CD4-positive, alpha-beta T cell treated with Interleukin-15 for 1 hour (primary cell): ENCODE data around the gene CACNA1C.

Experiments
- DNase-seq: peaks from one replicate; pipeline ENCODE4 v3.0.0-alpha.2; 2020

CACNA1C gene

DNA sequence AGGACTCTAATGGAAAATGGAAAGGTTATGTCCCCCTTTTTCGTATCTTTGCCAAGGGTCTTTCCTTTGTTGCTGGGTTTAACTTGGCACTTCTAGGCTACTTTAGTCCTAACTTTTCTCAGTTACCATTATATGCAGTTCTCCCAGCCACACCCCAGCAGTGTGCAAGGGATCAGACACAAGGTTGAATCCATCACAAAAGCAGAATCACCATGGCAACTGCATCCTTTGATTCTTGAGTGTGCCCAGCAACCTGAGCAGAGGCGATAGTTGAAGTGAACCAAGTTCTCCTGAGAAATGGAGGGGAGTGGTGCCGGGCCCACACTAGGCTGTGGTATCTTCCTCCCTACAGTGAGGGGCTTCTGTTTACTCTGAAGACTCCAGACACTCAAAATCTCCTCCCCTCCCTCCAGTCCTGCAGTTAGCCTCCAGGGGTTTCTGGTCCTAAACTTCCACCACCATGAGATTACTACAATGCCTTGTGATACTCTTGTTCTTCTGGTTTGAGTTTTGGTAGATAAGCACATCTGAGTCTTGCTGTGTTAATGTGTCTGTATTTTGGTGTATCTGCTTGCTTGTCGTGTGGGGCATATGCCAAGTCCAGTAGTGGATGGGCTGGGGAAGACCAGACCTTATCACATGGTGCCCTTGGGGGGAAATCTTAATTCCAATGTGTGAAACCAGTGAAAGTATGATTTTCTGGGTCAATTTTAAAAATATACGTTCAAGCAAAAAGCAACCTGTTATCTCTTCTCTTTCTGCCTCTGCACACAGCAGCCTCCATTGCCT, 183.9 kb downstream of the CACNA1C start:
- no peak for DNase-seq

- no peak for DNase-seq
Observed at GRCh38 chr12:2238111-2238510, 185.3 kb downstream of the CACNA1C start.

DNA sequence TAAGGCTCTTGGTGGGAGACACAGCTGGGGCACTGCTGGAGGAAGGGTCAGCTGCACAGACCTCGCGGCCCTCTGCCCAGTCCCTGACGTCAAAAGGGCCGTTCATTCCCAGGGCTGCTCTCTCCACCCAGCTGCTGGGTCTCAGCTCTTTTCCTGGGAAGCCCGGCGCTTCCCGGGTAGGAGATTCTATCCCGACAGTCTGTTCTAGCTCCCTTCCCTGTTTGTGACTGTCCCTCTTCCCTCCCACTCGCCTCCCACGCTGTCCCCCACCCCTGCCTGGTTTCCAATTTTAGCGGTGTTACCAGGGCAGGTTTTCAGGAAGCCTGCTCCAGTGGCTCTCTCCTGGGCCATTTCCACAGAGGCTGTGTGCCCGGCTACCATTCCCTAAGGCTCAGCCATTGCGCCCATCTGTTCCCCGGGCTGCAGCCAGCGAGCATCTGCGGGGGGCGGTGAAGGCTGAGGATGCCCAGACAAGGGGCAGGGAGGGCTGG, 186.6 kb downstream of the CACNA1C start:
- no peak for DNase-seq

DNA sequence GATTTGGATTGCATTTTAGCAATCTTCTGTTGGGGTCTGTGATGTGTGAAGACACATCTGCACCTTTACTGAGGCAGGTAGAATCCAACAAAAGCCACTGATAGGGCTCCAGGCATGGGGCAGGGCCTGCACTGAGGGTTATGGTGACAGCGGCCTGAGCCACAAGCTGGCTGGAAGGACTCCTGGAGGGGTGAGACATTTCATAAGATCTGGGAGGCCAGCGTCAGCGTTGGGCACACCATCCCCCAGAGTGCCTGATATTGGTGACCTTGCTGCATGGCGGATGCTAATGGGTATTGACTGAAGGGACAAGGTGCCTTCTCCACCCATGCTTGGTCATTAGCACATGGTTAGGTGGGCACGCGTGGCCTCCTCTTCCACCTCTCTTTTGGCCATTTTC, 187.6 kb downstream of the CACNA1C start:
- DNase-seq: no peak

DNA sequence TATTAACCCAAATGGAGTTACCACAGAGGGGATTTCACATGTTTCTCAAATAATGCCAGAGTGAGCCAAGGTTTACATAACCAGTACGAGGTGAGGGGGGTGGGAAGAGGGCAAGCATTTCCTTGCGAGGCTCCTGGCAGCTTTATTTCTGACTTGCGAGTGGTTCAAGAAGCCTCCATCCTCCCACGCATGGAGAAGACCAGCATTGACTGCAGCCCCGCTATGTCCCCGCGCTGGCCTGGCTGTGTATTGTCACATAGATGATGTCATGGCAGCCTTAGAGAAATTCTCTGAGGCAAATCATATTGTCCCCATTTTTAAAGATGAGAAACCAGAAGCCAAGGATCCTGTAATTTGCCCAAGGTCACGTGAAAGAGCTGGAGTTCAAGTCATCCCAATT, 188.2 kb downstream of the CACNA1C start:
- no peak for DNase-seq

DNA sequence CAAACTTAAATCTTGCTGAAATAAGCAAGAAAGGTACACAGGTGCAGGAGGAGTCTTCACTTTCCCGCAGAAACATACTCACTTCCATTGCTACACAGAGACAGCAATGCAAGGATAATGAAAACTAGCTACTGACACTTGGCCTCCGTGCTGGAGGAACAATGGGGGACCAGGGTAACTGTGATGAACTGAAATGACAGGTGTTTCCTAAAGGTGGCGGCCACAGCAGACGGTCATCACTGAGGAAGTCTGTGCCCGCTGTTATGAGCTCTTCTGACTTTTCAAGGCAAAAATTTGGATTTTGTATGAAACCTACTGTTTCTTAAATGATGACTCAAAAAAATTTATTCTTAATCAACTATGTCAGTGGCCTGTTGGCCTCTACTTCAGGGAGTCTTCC, 189.4 kb downstream of the CACNA1C start:
- DNase-seq: no peak

GRCh38 chr12:2242816-2243215, 190.0 kb downstream of the CACNA1C start:
- no peak for DNase-seq

DNA sequence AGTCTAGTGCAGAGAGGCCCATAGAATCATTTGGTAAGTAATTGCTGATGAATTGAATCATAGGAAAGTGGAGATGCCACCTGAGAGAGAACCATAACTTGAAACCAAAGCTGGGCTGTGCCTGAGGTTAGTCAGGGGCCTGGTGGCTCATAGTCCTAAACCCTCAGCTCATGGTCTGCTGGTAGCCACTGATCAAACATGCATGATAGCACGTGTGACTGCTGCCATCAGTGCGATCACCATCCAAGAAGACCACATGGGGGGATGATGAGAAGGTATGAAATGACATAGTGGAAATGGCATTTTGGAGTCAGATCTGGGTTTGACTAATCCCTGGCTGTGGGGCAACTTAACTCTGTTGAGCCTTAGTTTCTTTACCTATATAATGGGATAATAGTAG, 190.5 kb downstream of the CACNA1C start:
- DNase-seq: no peak

DNA sequence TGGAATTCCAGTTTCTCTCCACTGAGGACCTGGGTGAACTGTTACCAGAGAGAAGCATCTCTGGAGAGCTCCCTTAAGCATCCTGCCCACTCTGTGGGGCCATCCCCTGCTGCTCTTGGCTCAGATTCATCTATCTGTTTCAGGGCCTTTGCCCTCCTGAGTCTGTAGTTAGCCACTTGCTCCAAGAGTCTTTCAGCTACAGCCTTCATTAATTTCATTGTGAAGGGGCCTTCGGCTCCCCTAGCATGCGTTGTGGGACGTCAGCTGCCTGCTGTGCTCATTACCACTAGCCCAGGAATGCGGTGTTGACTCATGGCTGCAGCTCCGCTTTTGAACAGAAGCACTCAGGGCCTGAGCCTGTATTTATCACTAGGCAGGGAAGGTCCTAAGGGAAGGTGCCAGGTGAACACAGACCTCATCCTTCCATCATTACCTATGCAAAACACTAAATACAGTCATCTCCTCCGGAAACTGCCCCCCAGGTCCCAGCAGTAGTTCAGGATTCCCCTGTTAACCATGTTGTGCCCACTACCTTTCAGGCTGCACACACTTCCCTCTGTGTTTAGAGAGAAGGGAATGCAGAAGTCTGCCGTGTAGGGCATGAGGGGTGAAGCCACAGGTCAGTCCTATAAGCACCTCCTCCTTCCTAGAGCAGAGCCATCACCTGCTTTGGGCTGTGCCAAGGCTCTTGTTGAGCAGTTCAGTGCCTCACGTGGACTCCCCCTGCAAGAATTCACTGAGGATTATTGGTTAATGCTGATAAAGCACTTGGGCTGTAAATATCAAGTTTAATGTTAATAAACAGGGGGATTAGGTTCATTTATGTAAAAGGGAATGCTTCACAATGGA, 191.4 kb downstream of the CACNA1C start:
- DNase-seq: no peak

GRCh38 chr12:2246358-2246757, 193.6 kb downstream of the CACNA1C start:
- no peak for DNase-seq

DNA sequence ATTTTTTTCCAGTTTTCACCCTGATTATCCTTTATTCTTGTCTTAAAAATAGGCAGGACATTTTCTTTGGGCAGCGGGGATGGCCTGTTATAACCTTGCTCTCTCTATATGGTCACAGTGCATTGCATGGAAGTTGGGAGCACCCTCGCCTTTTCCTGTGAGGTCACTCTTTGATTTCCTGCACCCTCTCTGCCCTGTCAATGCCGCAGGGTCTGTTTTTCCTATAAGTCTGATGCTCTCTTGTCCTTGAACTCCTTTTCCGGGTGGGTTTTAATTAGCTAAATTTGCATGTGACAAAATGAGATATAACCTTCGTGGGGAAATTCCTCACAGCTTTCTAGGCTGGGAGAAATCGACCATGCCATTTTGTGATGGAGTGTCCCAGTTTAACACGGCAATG, 194.3 kb downstream of the CACNA1C start:
- DNase-seq: no peak

DNA sequence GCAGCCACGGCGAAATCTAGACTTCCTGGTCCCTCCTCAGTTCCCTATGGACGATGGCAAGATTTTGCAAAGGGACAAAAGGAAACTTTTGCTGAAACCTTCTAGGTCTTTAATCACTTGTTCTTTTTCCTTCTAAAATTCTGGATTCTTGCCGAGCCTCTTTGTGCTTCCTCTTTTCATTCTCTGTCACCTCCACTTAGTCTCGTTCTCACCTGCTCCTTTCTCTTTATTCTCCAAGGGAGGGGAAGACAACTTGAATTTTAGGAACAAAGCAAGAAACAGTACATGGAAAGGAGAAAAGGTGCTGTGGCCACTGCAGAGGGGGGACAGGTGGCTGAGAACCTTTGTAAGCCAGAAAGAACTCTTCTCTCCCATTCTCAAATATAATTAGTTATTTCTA, 194.8 kb downstream of the CACNA1C start:
- no peak for DNase-seq

DNA sequence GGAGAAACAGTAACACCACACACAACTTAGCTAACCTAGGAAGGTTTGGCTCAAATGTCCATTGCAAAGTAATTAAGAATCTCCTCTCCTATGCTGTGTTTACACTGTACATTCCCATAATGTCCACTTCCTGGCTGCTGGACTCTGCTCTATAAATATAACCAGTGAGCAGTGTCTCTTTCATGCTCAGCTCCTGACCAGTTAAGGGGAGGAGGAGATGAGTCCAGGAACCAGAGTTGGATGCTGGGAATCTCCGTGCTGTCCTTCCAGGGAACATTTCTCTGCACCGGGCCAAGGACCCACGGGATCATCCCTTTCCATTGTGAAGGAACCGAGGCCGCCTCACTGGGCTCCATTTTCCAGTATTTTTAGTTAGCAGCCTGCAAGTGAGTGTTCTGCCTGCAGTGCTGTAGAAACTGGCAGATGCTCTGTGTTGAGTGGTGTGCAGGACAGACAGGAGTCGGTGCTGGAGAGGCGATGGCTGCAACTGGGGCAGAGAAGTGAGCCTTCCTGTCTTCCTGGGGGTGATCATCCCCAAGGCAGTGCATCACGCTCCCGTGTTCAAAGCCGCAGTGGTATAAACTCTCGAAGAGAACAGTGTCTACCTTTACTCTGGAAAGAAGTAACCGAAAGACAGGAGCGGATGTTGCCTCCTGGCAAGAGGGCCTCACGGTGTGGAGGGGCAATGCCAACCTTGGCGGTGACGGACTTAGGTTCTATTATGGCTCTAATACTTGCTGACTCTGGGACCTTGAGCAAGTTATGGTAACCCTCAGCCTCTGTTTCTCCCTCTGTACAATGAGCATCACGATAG, 195.5 kb downstream of the CACNA1C start:
- DNase-seq: no peak

DNA sequence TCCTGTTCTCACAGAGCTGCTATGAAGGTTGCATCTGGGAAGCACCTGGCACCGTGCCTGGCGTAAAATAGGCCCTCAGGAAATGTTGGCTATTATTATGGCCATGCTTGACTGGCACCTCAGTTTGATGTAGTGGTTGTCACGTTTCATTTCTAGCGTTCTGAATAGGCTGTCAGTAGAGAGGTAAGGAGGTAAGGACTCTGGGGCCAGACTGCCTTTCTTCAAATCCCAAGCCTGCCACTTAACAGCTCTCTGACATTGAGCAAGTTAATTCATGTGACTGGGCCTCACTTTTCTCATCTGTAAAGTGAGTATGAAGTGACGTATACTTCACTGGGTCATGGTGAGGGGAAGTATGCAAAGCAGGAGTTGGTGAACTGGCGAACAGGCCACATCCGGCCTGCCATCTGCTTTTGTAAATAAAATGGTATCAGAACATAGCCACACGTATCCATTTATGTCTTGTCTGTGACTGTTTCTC, 196.2 kb downstream of the CACNA1C start:
- no peak for DNase-seq

DNA sequence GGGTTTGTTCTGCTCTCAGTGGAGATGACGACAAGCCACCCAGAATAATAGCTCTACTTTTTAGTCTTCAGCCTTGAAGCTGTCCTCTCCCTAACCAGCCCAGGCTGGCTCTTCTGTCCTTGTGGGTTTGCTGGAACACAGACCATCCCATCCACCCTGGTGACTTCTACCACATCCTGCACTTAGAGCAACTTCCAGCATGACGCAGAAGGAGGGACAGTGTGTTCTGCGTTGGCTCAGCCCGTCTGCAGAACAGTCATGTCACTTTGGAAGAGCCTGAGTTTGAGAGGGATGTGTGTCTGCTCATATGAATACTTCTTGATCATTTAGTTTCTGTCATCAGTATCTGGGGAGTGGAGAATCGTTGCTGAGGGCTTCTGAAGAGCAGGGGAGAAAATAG, 198.0 kb downstream of the CACNA1C start:
- DNase-seq: no peak

- no peak for DNase-seq
Observed at GRCh38 chr12:2251526-2252209, 198.9 kb downstream of the CACNA1C start.

GRCh38 chr12:2255311-2255710, 202.5 kb downstream of the CACNA1C start:
- DNase-seq: no peak

DNA sequence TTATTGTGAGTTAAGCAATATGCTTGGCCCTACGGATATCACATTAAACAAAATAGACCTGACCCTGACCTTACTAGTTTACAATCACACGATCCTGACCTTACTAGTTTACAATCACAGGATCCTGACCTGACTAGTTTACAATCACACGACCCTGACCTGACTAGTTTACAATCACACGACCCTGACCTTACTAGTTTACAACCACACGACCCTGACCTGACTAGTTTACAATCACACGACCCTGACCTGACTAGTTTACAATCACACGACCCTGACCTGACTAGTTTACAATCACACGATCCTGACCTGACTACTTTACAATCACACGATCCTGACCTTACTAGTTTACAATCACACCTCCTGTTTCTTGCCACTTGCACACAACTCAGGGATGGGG, 202.9 kb downstream of the CACNA1C start:
- peak; percentile 23 for DNase-seq

DNA sequence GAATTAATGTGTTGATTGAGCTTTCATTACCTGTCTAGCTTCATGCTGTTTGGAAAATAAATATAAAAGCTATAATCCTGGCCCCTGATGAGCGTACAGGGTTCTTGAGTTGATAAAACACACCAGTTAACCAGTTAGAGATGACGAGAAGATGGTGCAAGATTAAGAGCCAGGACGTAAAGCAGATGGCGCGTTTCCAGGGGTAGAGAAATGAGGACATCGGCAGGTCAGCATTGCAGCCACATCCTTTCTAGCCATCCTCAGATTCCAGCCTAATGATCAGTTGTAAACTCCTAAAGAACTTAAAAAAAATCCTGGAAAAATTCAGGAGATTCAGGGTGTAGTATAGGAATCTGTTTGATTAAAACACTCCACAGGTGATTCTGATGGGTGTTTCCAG, 203.7 kb downstream of the CACNA1C start:
- no peak for DNase-seq

- DNase-seq: no peak
Observed at GRCh38 chr12:2256915-2257314, 204.1 kb downstream of the CACNA1C start.

- DNase-seq: no peak
Observed at GRCh38 chr12:2258025-2258424, 205.2 kb downstream of the CACNA1C start.

GRCh38 chr12:2259369-2259768, 206.6 kb downstream of the CACNA1C start:
- no peak for DNase-seq
